CD4-positive, alpha-beta memory T cell (primary cell): ENCODE results near the gene CDK1. TPM values are rescaled to one million over a fixed set of nuclear protein-coding genes. Genes with fewer than 3 reads are reported as not detected.

Experiments used
- CTCF ChIA-PET: fragments of 350-600 bp; sonication (Branson Sonifier 250); formaldehyde crosslinking; loops from one replicate; lab custom pipeline; 2021; ENCODE audit warnings: inconsistent platforms; ENCODE audit not compliant: partially characterized antibody; lab: Charles Lee
- POLR2A ChIA-PET: fragments of 350-600 bp; sonication (Branson Sonifier 250); formaldehyde crosslinking; loops from one replicate; lab custom pipeline; 2021; ENCODE audit not compliant: partially characterized antibody; lab: Charles Lee
- DNase-seq, 5 donors: peaks; one replicate each; pipeline versions ENCODE4 v3.0.0 to v3.0.0-alpha.2; 2020 to 2022; ENCODE audit warnings: mixed read lengths in 1 of 5
- H3K27ac ChIP-seq: one replicate; pipeline ENCODE4 v1.7.0; 2013; ENCODE audit warnings: low read depth, low read length
- H3K27me3 ChIP-seq: 2 replicates; pipeline ENCODE4 v1.7.0; 2013; ENCODE audit warnings: mild to moderate bottlenecking, low read length, moderate library complexity; ENCODE audit not compliant: insufficient read depth
- H3K36me3 ChIP-seq: 2 replicates; pipeline ENCODE4 v1.7.0; 2013; ENCODE audit warnings: mild to moderate bottlenecking, low read length, moderate library complexity; ENCODE audit not compliant: insufficient read depth
- H3K4me1 ChIP-seq: 2 replicates; pipeline ENCODE4 v1.7.0; 2013; ENCODE audit warnings: mild to moderate bottlenecking, low read length, moderate library complexity; ENCODE audit not compliant: insufficient read depth
- H3K4me3 ChIP-seq, 2 donors: one replicate each; pipeline ENCODE4 v1.7.0; 2013; ENCODE audit warnings: low read length in 2 of 2, mild to moderate bottlenecking in 1 of 2
- H3K9me3 ChIP-seq, 2 donors: one replicate each; pipeline ENCODE4 v1.7.0; 2013; ENCODE audit warnings: low read length in 2 of 2, control low read depth in 1 of 2; ENCODE audit not compliant: control insufficient read depth in 1 of 2
- H3K27ac Mint-ChIP-seq, 7 donors: one replicate each; pipeline ENCODE4 v1.8.0; 2020 to 2021; ENCODE audit warnings: mixed read lengths in 7 of 7, mild to moderate bottlenecking in 6 of 7, inconsistent platforms in 3 of 7, moderate library complexity in 3 of 7
- H3K27me3 Mint-ChIP-seq, 2 donors: one replicate each; pipeline ENCODE4 v1.8.0; 2020 to 2021; ENCODE audit warnings: mixed read lengths in 2 of 2
- H3K36me3 Mint-ChIP-seq, 2 donors: one replicate each; pipeline ENCODE4 v1.8.0; 2020 to 2021; ENCODE audit warnings: mixed read lengths in 2 of 2, inconsistent platforms in 1 of 2, mild to moderate bottlenecking in 1 of 2
- H3K4me1 Mint-ChIP-seq, 4 donors: one replicate each; pipeline ENCODE4 v1.8.0; 2020 to 2021; ENCODE audit warnings: mixed read lengths in 4 of 4, mild to moderate bottlenecking in 1 of 4
- H3K4me3 Mint-ChIP-seq, 8 donors: one replicate each; pipeline ENCODE4 v1.8.0; 2020 to 2021; ENCODE audit warnings: mixed read lengths in 8 of 8, mild to moderate bottlenecking in 7 of 8, moderate library complexity in 6 of 8, inconsistent platforms in 3 of 8
- H3K9me3 Mint-ChIP-seq, 8 donors: one replicate each; pipeline ENCODE4 v1.8.0; 2020 to 2021; ENCODE audit warnings: mixed read lengths in 8 of 8, mild to moderate bottlenecking in 5 of 8, inconsistent platforms in 3 of 8, moderate library complexity in 1 of 8
- intact Hi-C: fragments of 100-400 bp; cut with micrococcal nuclease; formaldehyde crosslinking; loops from one replicate; pipeline ENCODE4 v1.15.1; 2023
- polyA plus RNA-seq, 2 donors: library from polyadenylated mRNA; unstranded; fragments of 300-500 nt; fragmentation: Illumina TruSeq; gene quantifications; one replicate each; pipeline ENCODE4 v1.2.3, GENCODE V29; 2021
- total RNA-seq, 2 experiments: library from RNA; stranded (reverse); gene quantifications; one replicate each; pipeline ENCODE4 v1.2.3, GENCODE V29; 2021

Gene CDK1
- total and polyA plus RNA-seq, 4 experiments from 2014 or later: 0.34 to 1.6 (median 1.1) TPM

- peaks cover 6 to 11% (median 8%) of the 10 kb centered on the region in 4 donors for H3K4me1 Mint-ChIP-seq
- ChIA-PET POLR2A (no interaction called here), CTCF (interaction anchor here (0.7 to 7.0 kb wide), 15 partner anchors 10 to 572 kb away, joined by 3 to 62 read pairs (median 4); partner anchors contain the start of gene CDK1)
- intact Hi-C loops: loop anchor here (1.0 kb wide), 1 partner anchor 120 kb away; no protein-coding TSS in a partner anchor
- peak overlapping the region in 2 of 7 donors; percentile 44 to 57 for H3K27ac Mint-ChIP-seq
- H3K36me3 Mint-ChIP-seq: no peaks in the 10 kb centered on the region
- no peaks in the 10 kb centered on the region for H3K27me3 ChIP-seq
- H3K4me3 ChIP-seq: no peak overlapping the region
- no peak overlapping the region for H3K4me3 Mint-ChIP-seq
- H3K9me3 Mint-ChIP-seq: no peaks in the 10 kb centered on the region
- H3K36me3 ChIP-seq: no peaks in the 10 kb centered on the region
- no peak overlapping the region for H3K27ac ChIP-seq
- H3K27me3 Mint-ChIP-seq: no peaks in the 10 kb centered on the region
- no peak for DNase-seq
- peaks cover 10% of the 10 kb centered on the region for H3K4me1 ChIP-seq
- no peaks in the 10 kb centered on the region for H3K9me3 ChIP-seq
Observed at GRCh38 chr10:60767424-60767823, 10.9 kb upstream of the CDK1 start.

GRCh38 chr10:60769406-60769805, 8.9 kb upstream of the CDK1 start:
- no peak overlapping the region for H3K27ac ChIP-seq
- H3K27me3 ChIP-seq: no peaks in the 10 kb centered on the region
- H3K9me3 ChIP-seq: no peaks in the 10 kb centered on the region
- no peak for DNase-seq
- Mint-ChIP-seq H3K27ac (peak overlapping the region in 1 of 7 donors; percentile 5), H3K9me3 (no peaks in the 10 kb centered on the region), H3K4me1 (peaks cover 6 to 11% (median 8%) of the 10 kb centered on the region in 4 donors), H3K4me3 (no peak overlapping the region), H3K36me3 (no peaks in the 10 kb centered on the region), H3K27me3 (peaks cover 0 to 2% of the 10 kb centered on the region in 2 donors)
- POLR2A ChIA-PET: interaction anchor here (2.0 kb wide), 1 partner anchor 9 kb away, joined by 10 read pairs; the partner anchor contains the start of gene CDK1
- intact Hi-C loops: loop anchor here (1.0 to 2.0 kb wide), 3 partner anchors 37 to 1143 kb away; no protein-coding TSS in a partner anchor
- no peaks in the 10 kb centered on the region for H3K36me3 ChIP-seq
- peaks cover 10% of the 10 kb centered on the region for H3K4me1 ChIP-seq
- H3K4me3 ChIP-seq: no peak overlapping the region
- CTCF ChIA-PET: interaction anchor here (0.9 to 7.0 kb wide), 25 partner anchors 8 to 1145 kb away, joined by 3 to 62 read pairs (median 6); partner anchors contain the start of gene CDK1

GRCh38 chr10:60777696-60778213, 523 bp upstream of the CDK1 start:
- Mint-ChIP-seq H3K9me3 (peaks cover 0 to 4% (median 0%) of the 10 kb centered on the region in 8 donors), H3K4me3 (peak overlapping the region; percentile 93 to 99 (median 96))
- intact Hi-C loops: loop anchor here (1.0 to 2.0 kb wide), 3 partner anchors 12 to 871 kb away; partner anchors contain the start of gene CCDC6

GRCh38 chr10:60778971-60779796, 906 bp downstream of the CDK1 start:
- H3K9me3 ChIP-seq: no peaks in the 10 kb centered on the region
- peak in 3 of 5 donors; percentile 9 to 21 (median 10) for DNase-seq
- ChIA-PET POLR2A (interaction anchor here (1.2 to 1.8 kb wide), 3 partner anchors 9 to 45 kb away, joined by 3 to 10 read pairs (median 4); no protein-coding TSS in a partner anchor), CTCF (interaction anchor here (1.4 kb wide), 1 partner anchor 13 kb away, joined by 4 read pairs; no protein-coding TSS in a partner anchor)
- no peaks in the 10 kb centered on the region for H3K36me3 ChIP-seq
- peak overlapping the region in 1 of 2 donors; percentile 79 for H3K4me3 ChIP-seq
- Mint-ChIP-seq H3K27me3 (peaks cover 1 to 4% of the 10 kb centered on the region in 2 donors), H3K27ac (peak overlapping the region in 3 of 7 donors; percentile 51 to 77 (median 54)), H3K4me3 (peak overlapping the region; percentile 93 to 99 (median 96)), H3K9me3 (peaks cover 0 to 4% (median 0%) of the 10 kb centered on the region in 8 donors), H3K36me3 (peaks cover 0 to 4% of the 10 kb centered on the region in 2 donors), H3K4me1 (peaks cover 15 to 41% (median 24%) of the 10 kb centered on the region in 4 donors)
- intact Hi-C loops: loop anchor here (1.0 to 2.0 kb wide), 3 partner anchors 10 to 872 kb away; partner anchors contain the start of gene CCDC6
- peaks cover 39% of the 10 kb centered on the region for H3K4me1 ChIP-seq
- H3K27me3 ChIP-seq: no peaks in the 10 kb centered on the region
- peak overlapping the region; percentile 32 for H3K27ac ChIP-seq

More at GRCh38 chr10:60777696-60778213, 523 bp upstream of the CDK1 start:
- peaks cover 26% of the 10 kb centered on the region for H3K4me1 ChIP-seq
- DNase-seq: no peak
- Mint-ChIP-seq H3K27me3 (peaks cover 2 to 4% of the 10 kb centered on the region in 2 donors), H3K4me1 (peaks cover 14 to 30% (median 19%) of the 10 kb centered on the region in 4 donors), H3K36me3 (peaks cover 0 to 4% of the 10 kb centered on the region in 2 donors), H3K27ac (peak overlapping the region in 6 of 7 donors; percentile 67 to 93 (median 86))
- H3K36me3 ChIP-seq: no peaks in the 10 kb centered on the region
- H3K9me3 ChIP-seq: no peaks in the 10 kb centered on the region
- ChIA-PET CTCF (interaction anchor here (0.9 to 2.3 kb wide), 4 partner anchors 10 to 15 kb away, joined by 4 to 10 read pairs (median 4); no protein-coding TSS in a partner anchor), POLR2A (interaction anchor here (0.7 to 1.8 kb wide), 6 partner anchors 9 to 69 kb away, joined by 3 to 10 read pairs (median 3); no protein-coding TSS in a partner anchor)
- H3K4me3 ChIP-seq: peak overlapping the region; percentile 64 to 79
- H3K27me3 ChIP-seq: no peaks in the 10 kb centered on the region
- H3K27ac ChIP-seq: peak overlapping the region; percentile 32

GRCh38 chr10:60781661-60782060, 3.4 kb downstream of the CDK1 start:
- H3K4me3 ChIP-seq: no peak overlapping the region
- H3K36me3 Mint-ChIP-seq: peaks cover 0 to 4% of the 10 kb centered on the region in 2 donors

GRCh38 chr10:60784641-60785040, 6.4 kb downstream of the CDK1 start:
- DNase-seq: no peak
- Histone ChIP-seq H3K27ac (no peak overlapping the region), H3K36me3 (no peaks in the 10 kb centered on the region), H3K4me3 (no peak overlapping the region), H3K9me3 (no peaks in the 10 kb centered on the region), H3K4me1 (peaks cover 74% of the 10 kb centered on the region), H3K27me3 (no peaks in the 10 kb centered on the region)
- no peaks in the 10 kb centered on the region for H3K27me3 Mint-ChIP-seq
- peaks cover 29 to 69% (median 49%) of the 10 kb centered on the region in 4 donors for H3K4me1 Mint-ChIP-seq
- ChIA-PET CTCF (interaction anchor here (1.1 to 1.2 kb wide), 3 partner anchors 12 to 18 kb away, joined by 3 to 7 read pairs (median 3); no protein-coding TSS in a partner anchor), POLR2A (no interaction called here)
- H3K36me3 Mint-ChIP-seq: no peaks in the 10 kb centered on the region
- intact Hi-C loops: no loop called here
- peak overlapping the region in 4 of 7 donors; percentile 33 to 57 (median 40) for H3K27ac Mint-ChIP-seq
- H3K4me3 Mint-ChIP-seq: peak overlapping the region in 1 of 8 donors; percentile 11
- peaks cover 0 to 2% (median 0%) of the 10 kb centered on the region in 8 donors for H3K9me3 Mint-ChIP-seq

More at GRCh38 chr10:60781661-60782060, 3.4 kb downstream of the CDK1 start:
- Mint-ChIP-seq H3K9me3 (peaks cover 0 to 4% (median 0%) of the 10 kb centered on the region in 8 donors), H3K27ac (peak overlapping the region in 4 of 7 donors; percentile 4 to 77 (median 56)), H3K4me1 (peaks cover 17 to 58% (median 34%) of the 10 kb centered on the region in 4 donors), H3K4me3 (peak overlapping the region in 3 of 8 donors; percentile 1 to 64 (median 40)), H3K27me3 (no peaks in the 10 kb centered on the region)
- H3K9me3 ChIP-seq: no peaks in the 10 kb centered on the region
- no peaks in the 10 kb centered on the region for H3K27me3 ChIP-seq
- CTCF ChIA-PET: no interaction called here
- no peaks in the 10 kb centered on the region for H3K36me3 ChIP-seq
- peaks cover 54% of the 10 kb centered on the region for H3K4me1 ChIP-seq
- no peak overlapping the region for H3K27ac ChIP-seq
- POLR2A ChIA-PET: no interaction called here
- DNase-seq: no peak
- intact Hi-C loops: no loop called here
